H1 (cell line): Measurements from ENCODE around the gene ARRDC2. TPM values are rescaled to one million over a fixed set of nuclear protein-coding genes. Genes with fewer than 3 reads are reported as not detected.

Experiments
- CTCF ChIA-PET: fragments of 300-600 bp; sonication (Branson Sonifier 250); formaldehyde crosslinking; loops from one replicate; lab custom pipeline; 2021; ENCODE audit not compliant: partially characterized antibody; lab: Charles Lee
- POLR2A ChIA-PET: fragments of 300-600 bp; sonication (Branson Sonifier 250); formaldehyde crosslinking; loops from one replicate; lab custom pipeline; 2021; ENCODE audit warnings: inconsistent platforms; ENCODE audit not compliant: partially characterized antibody; lab: Charles Lee
- DNase-seq, 2 experiments: peaks; one replicate each; pipeline versions ENCODE4 v3.0.0 to v3.0.0-alpha.2; 2010 to 2022; ENCODE audit warnings: low spot score in 2 of 2, low read depth in 1 of 2, mixed read lengths in 1 of 2
- FAIRE-seq: peaks from 2 replicates; lab custom pipeline; 2011; peaks lifted over from hg19 to GRCh38; lab: Jason Lieb, UNC
- H2AFZ ChIP-seq: 2 replicates; pipeline ENCODE4 v1.8.1; 2012; ENCODE audit warnings: low read length, inconsistent platforms
- H2AK5ac ChIP-seq: 2 replicates; pipeline ENCODE4 v1.6.1; 2013; ENCODE audit warnings: low read depth, low read length
- H2BK120ac ChIP-seq: replicated peaks from 2 replicates; pipeline ENCODE3; 2013; ENCODE audit warnings: low read depth, low read length, inconsistent platforms
- H2BK12ac ChIP-seq: 2 replicates; pipeline ENCODE4 v1.6.1; 2013; ENCODE audit warnings: low read depth, low read length
- H2BK15ac ChIP-seq: 2 replicates; pipeline ENCODE4 v1.6.1; 2013; ENCODE audit warnings: low read length
- H2BK20ac ChIP-seq: 2 replicates; pipeline ENCODE4 v1.6.1; 2013; ENCODE audit warnings: low read length
- H2BK5ac ChIP-seq: 2 replicates; pipeline ENCODE4 v1.6.1; 2013; ENCODE audit warnings: low read depth, low read length
- H3K14ac ChIP-seq: 2 replicates; pipeline ENCODE4 v1.6.1; 2013; ENCODE audit warnings: inconsistent platforms; ENCODE audit not compliant: insufficient read length
- H3K18ac ChIP-seq: 2 replicates; pipeline ENCODE4 v1.6.1; 2013; ENCODE audit warnings: low read length; ENCODE audit errors: extremely low read depth
- H3K23ac ChIP-seq: 2 replicates; pipeline ENCODE4 v1.6.1; 2013; ENCODE audit warnings: inconsistent platforms; ENCODE audit not compliant: insufficient read length
- H3K23me2 ChIP-seq: 2 replicates; pipeline ENCODE4 v1.6.1; 2013; ENCODE audit warnings: low read depth, low read length
- H3K27ac ChIP-seq: 2 replicates; pipeline ENCODE4 v1.6.1; 2011; ENCODE audit warnings: low read depth, low read length, inconsistent platforms
- H3K27me3 ChIP-seq, 4 experiments: replicated peaks in 1 of 4; 1 replicate in 1 of 4; 2 replicates in 3 of 4; pipeline versions ENCODE4 v1.6.1 to v1.8.1; 2011 to 2013; ENCODE audit warnings: low read length in 3 of 4, mild to moderate bottlenecking in 3 of 4, inconsistent platforms in 2 of 4, mixed read lengths in 2 of 4, moderate library complexity in 1 of 4; ENCODE audit not compliant: control insufficient read depth in 3 of 4, insufficient read depth in 3 of 4; ENCODE audit errors: extremely low read depth in 1 of 4
- H3K36me3 ChIP-seq, 4 experiments: 2 replicates each; pipeline versions ENCODE4 v1.6.1 to v1.8.1; 2011 to 2013; ENCODE audit warnings: mild to moderate bottlenecking in 4 of 4, low read length in 3 of 4, moderate library complexity in 2 of 4, control low read depth in 1 of 4, inconsistent platforms in 1 of 4; ENCODE audit not compliant: insufficient read depth in 4 of 4, control insufficient read depth in 2 of 4
- H3K4ac ChIP-seq: replicated peaks from 2 replicates; pipeline ENCODE3; 2013; ENCODE audit warnings: low read length, low read depth, mixed read lengths, inconsistent platforms; ENCODE audit not compliant: insufficient read length
- H3K4me1 ChIP-seq, 4 experiments: replicated peaks in 1 of 4; 1 replicate in 1 of 4; 2 replicates in 3 of 4; pipeline versions ENCODE4 v1.6.1 to v1.8.1; 2011 to 2013; ENCODE audit warnings: low read length in 3 of 4, inconsistent platforms in 2 of 4, mixed read lengths in 1 of 4; ENCODE audit not compliant: insufficient read depth in 4 of 4, control insufficient read depth in 3 of 4
- H3K4me2 ChIP-seq, 2 experiments: 2 replicates each; pipeline versions ENCODE4 v1.6.1 to v1.8.1; 2011 to 2013; ENCODE audit warnings: low read depth in 2 of 2, low read length in 2 of 2, control low read depth in 1 of 2, inconsistent platforms in 1 of 2, mild to moderate bottlenecking in 1 of 2; ENCODE audit not compliant: insufficient read depth in 1 of 2
- H3K4me3 ChIP-seq, 4 experiments: fragments of 200-600, 300-600 bp in 1 of 4; sonication (generic), shearing (Covaris generic), sonication (Bioruptor Twin) in 1 of 4; 2 replicates each; pipeline versions ENCODE4 v1.5.1 to v1.8.1; 2011 to 2016; ENCODE audit warnings: low read length in 4 of 4, low read depth in 3 of 4, control low read depth in 2 of 4, inconsistent platforms in 2 of 4, mild to moderate bottlenecking in 2 of 4, mixed read lengths in 1 of 4, moderate library complexity in 1 of 4; ENCODE audit not compliant: insufficient read depth in 2 of 4; ENCODE audit errors: extremely low read depth in 1 of 4
- H3K56ac ChIP-seq: replicated peaks from 2 replicates; pipeline ENCODE3; 2013; ENCODE audit warnings: low read depth, mild to moderate bottlenecking, mixed read lengths, low read length, inconsistent platforms; ENCODE audit not compliant: insufficient read length
- H3K79me1 ChIP-seq: 2 replicates; pipeline ENCODE4 v1.6.1; 2013; ENCODE audit warnings: low read depth, low read length, control low read depth
- H3K79me2 ChIP-seq, 2 experiments: 2 replicates each; pipeline versions ENCODE4 v1.6.1 to v1.8.1; 2012 to 2013; ENCODE audit warnings: low read length in 2 of 2, mild to moderate bottlenecking in 2 of 2, inconsistent platforms in 1 of 2; ENCODE audit not compliant: insufficient read depth in 2 of 2, control insufficient read depth in 1 of 2
- H3K9ac ChIP-seq, 4 experiments: replicated peaks in 1 of 4; 1 replicate in 1 of 4; 2 replicates in 3 of 4; pipeline versions ENCODE4 v1.6.1 to v1.8.1; 2011 to 2013; ENCODE audit warnings: low read depth in 3 of 4, low read length in 3 of 4, control low read depth in 2 of 4, mild to moderate bottlenecking in 2 of 4, moderate library complexity in 2 of 4, inconsistent platforms in 1 of 4; ENCODE audit errors: extremely low read depth in 1 of 4
- H3K9me3 ChIP-seq, 2 experiments: 2 replicates each; pipeline versions ENCODE4 v1.6.1 to v1.8.1; 2012 to 2013; ENCODE audit warnings: mild to moderate bottlenecking in 2 of 2, moderate library complexity in 2 of 2, control low read depth in 1 of 2, inconsistent platforms in 1 of 2, low read depth in 1 of 2, low read length in 1 of 2, mixed read lengths in 1 of 2; ENCODE audit not compliant: insufficient read depth in 2 of 2
- H4K20me1 ChIP-seq, 2 experiments: replicated peaks in 1 of 2; 2 replicates each; pipeline versions ENCODE3 to v1.8.1; 2011 to 2013; ENCODE audit warnings: inconsistent platforms in 2 of 2, low read length in 2 of 2, mild to moderate bottlenecking in 1 of 2; ENCODE audit not compliant: insufficient read depth in 2 of 2, control insufficient read depth in 1 of 2
- H4K5ac ChIP-seq: 2 replicates; pipeline ENCODE4 v1.6.1; 2013; ENCODE audit warnings: low read length, low read depth, mixed read lengths, inconsistent platforms; ENCODE audit not compliant: insufficient read length
- H4K8ac ChIP-seq: 2 replicates; pipeline ENCODE4 v1.8.0; 2013; ENCODE audit warnings: mild to moderate bottlenecking, moderate library complexity, low read length, inconsistent platforms; ENCODE audit not compliant: insufficient read depth; ENCODE audit errors: extremely low read depth
- H4K91ac ChIP-seq: replicated peaks from 2 replicates; pipeline ENCODE3; 2013; ENCODE audit warnings: low read length, mixed read lengths, inconsistent platforms; ENCODE audit not compliant: insufficient read length
- BACH1 ChIP-seq: IDR thresholded peaks from 2 replicates; pipeline ENCODE4 v1.6.1; 2012; ENCODE audit warnings: low read length, improper control_type of control experiment
- BRCA1 ChIP-seq: IDR thresholded peaks from 2 replicates; pipeline ENCODE4 v1.6.1; 2012; ENCODE audit warnings: low read depth, low read length, improper control_type of control experiment
- EGR1 ChIP-seq: IDR thresholded peaks from 2 replicates; pipeline ENCODE4 v1.6.1; 2011; ENCODE audit warnings: low read depth, low read length, borderline replicate concordance
- EP300 ChIP-seq, 2 experiments: IDR thresholded peaks; 1 replicate in 1 of 2; 2 replicates in 1 of 2; pipeline ENCODE4 v1.6.1; 2011 to 2012; ENCODE audit warnings: low read depth in 2 of 2, low read length in 2 of 2, mild to moderate bottlenecking in 2 of 2, borderline replicate concordance in 1 of 2, inconsistent platforms in 1 of 2, moderate library complexity in 1 of 2
- GABPA ChIP-seq: IDR thresholded peaks from 2 replicates; pipeline ENCODE4 v1.6.1; 2011; ENCODE audit warnings: mild to moderate bottlenecking, low read length, moderate library complexity, borderline replicate concordance; ENCODE audit not compliant: insufficient read depth
- GTF2F1 ChIP-seq: IDR thresholded peaks from 2 replicates; pipeline ENCODE4 v1.6.1; 2012; ENCODE audit warnings: low read depth, low read length, improper control_type of control experiment, borderline replicate concordance
- HDAC6 ChIP-seq: IDR thresholded peaks from one replicate; pipeline ENCODE4 v1.7.1; 2012; ENCODE audit warnings: low read depth, mild to moderate bottlenecking, inconsistent platforms, low read length, moderate library complexity
- KDM1A ChIP-seq: fragments of 200-600, 300-600 bp; sonication (generic); IDR thresholded peaks from 2 replicates; pipeline ENCODE4 v1.7.1; 2016; ENCODE audit warnings: mild to moderate bottlenecking, low read length, borderline replicate concordance
- POLR2A ChIP-seq, 2 experiments: IDR thresholded peaks; 1 replicate in 1 of 2; 2 replicates in 1 of 2; pipeline ENCODE4 v1.6.1; 2011; ENCODE audit warnings: low read depth in 2 of 2, low read length in 2 of 2, mild to moderate bottlenecking in 2 of 2; ENCODE audit errors: control extremely low read depth in 1 of 2
- POLR2AphosphoS5 ChIP-seq: IDR thresholded peaks from 2 replicates; pipeline ENCODE4 v1.6.1; 2011; ENCODE audit warnings: low read depth, low read length
- RFX5 ChIP-seq: IDR thresholded peaks from 2 replicates; pipeline ENCODE4 v1.6.1; 2011; ENCODE audit warnings: low read depth, low read length, improper control_type of control experiment, borderline replicate concordance
- SIN3A ChIP-seq, 2 experiments: IDR thresholded peaks in 1 of 2; conservative IDR thresholded peaks in 1 of 2; 2 replicates each; pipeline ENCODE4 v1.6.1; 2011 to 2012; ENCODE audit warnings: low read length in 2 of 2, improper control_type of control experiment in 1 of 2, low read depth in 1 of 2, mild to moderate bottlenecking in 1 of 2
- SP4 ChIP-seq: IDR thresholded peaks from 2 replicates; pipeline ENCODE4 v1.6.1; 2012; ENCODE audit warnings: low read length, inconsistent platforms
- TBP ChIP-seq: IDR thresholded peaks from 2 replicates; pipeline ENCODE4 v1.6.1; 2011; ENCODE audit warnings: low read depth, low read length, improper control_type of control experiment
- TEAD4 ChIP-seq: IDR thresholded peaks from 2 replicates; pipeline ENCODE4 v1.6.1; 2012; ENCODE audit warnings: low read depth, low read length, inconsistent platforms, mixed read lengths
- WGBS, 2 experiments: shearing (Covaris generic) in 1 of 2; methylation state at CpG; one replicate each; pipeline versions ENCODE4 v1.1.6 to v1.1.7; 2013 to 2015; ENCODE audit warnings: low lambda C conversion rate in 2 of 2, mixed read lengths in 2 of 2, inconsistent platforms in 1 of 2, low coverage in 1 of 2, missing lambda C conversion rate in 1 of 2; ENCODE audit not compliant: insufficient replicate concordance in 2 of 2, insufficient coverage in 1 of 2, insufficient read length in 1 of 2; ENCODE audit errors: extremely low coverage in 1 of 2, missing lambda C conversion rate in 1 of 2; 5-methylcytosine and 5-hydroxymethylcytosine counted together
- polyA plus RNA-seq, 7 experiments: library from polyadenylated mRNA; depleted of rRNA in 3 of 7; stranded (reverse) in 5 of 7; unstranded in 2 of 7; fragments of >200 nt in 5 of 7; fragments of 200-250 nt in 2 of 7; gene quantifications; 1 replicate in 5 of 7; 2 replicates in 1 of 7; 4 replicates in 1 of 7; pipeline versions ENCODE4 v1.2.1 to v1.2.3, GENCODE V29; 2011 to 2013; ENCODE audit warnings: missing spikeins in 2 of 7, mixed read lengths in 2 of 7
- total RNA-seq: library from RNA; stranded (reverse); fragmentation: NEBNext Ultra II Directional; extraction: Animal tissue kit (Norgen Biotek cat#: 25700); gene quantifications from 2 replicates; pipeline ENCODE4 v1.2.1, GENCODE V29; 2021

ARRDC2 gene
- total and polyA plus RNA-seq, 2 of the 8 experiments (the other 6 are each of a cell fraction or from before 2014, with no cell fraction given): 5.4 to 6.9 TPM

- Histone ChIP-seq H3K4me3 (no peak overlapping the region), H3K18ac (no peak overlapping the region), H2AFZ (no peak overlapping the region), H3K4ac (no peak overlapping the region), H3K36me3 (peaks cover 0 to 2% (median 0%) of the 10 kb centered on the region in 4 experiments; a peak in 1 of 8 replicates), H2BK5ac (no peak overlapping the region; the same call in 1 of the 2 replicates), H3K79me1 (no peaks in the 10 kb centered on the region), H3K9ac (no peak overlapping the region), H4K5ac (no peak overlapping the region), H3K14ac (no peak overlapping the region), H2BK15ac (no peak overlapping the region), H3K27ac (no peak overlapping the region), H2AK5ac (no peak overlapping the region), H3K56ac (no peak overlapping the region), H2BK20ac (no peak overlapping the region), H3K23me2 (peaks cover 12% of the 10 kb centered on the region), H4K8ac (peak overlapping the region; percentile 78; the same call in 1 of the 2 replicates), H4K20me1 (no peaks in the 10 kb centered on the region), H3K4me1 (peaks cover 0 to 11% (median 4%) of the 10 kb centered on the region in 4 experiments; a peak in 5 of 7 replicates), H2BK120ac (no peak overlapping the region), H2BK12ac (no peak overlapping the region), H3K27me3 (no peaks in the 10 kb centered on the region; a peak in 1 of 7 replicates), H3K23ac (no peak overlapping the region), H3K79me2 (no peaks in the 10 kb centered on the region), H4K91ac (no peak overlapping the region), H3K4me2 (peak overlapping the region in 1 of 2 experiments; percentile 57; a peak in 1 of 4 replicates), H3K9me3 (peaks cover 0 to 3% of the 10 kb centered on the region in 2 experiments; a peak in 1 of 4 replicates)
- WGBS, 2 experiments: 88% methylated on average over 8 of the region's 11 CpGs; no CpG with 5 or more reads in 1 of the 2 experiments
- no peak for FAIRE-seq
- DNase-seq: no peak
- CTCF ChIA-PET: interaction anchor here (0.8 to 3.3 kb wide), 2 partner anchors 13 to 50 kb away, joined by 3 to 34 read pairs; no protein-coding TSS in a partner anchor
- POLR2A ChIA-PET: interaction anchor here (0.8 to 2.0 kb wide), 5 partner anchors 17 to 90 kb away, joined by 3 to 4 read pairs (median 4); no protein-coding TSS in a partner anchor
- TF ChIP-seq BRCA1 (no peak), SP4 (no peak), GTF2F1 (no peak), TEAD4 (no peak), SIN3A (conservative IDR thresholded peaks at IDR 0.05 in 1 of 2, IDR thresholded peaks at IDR 0.05 in 1 of 2; ENCODE audit: low read depth in 1 of 2, low read length in 2 of 2) (no peak), GABPA (no peak), EP300 (IDR thresholded peaks at IDR 0.05; ENCODE audit: borderline replicate concordance in 1 of 2, low read depth in 2 of 2, low read length in 2 of 2) (no peak), KDM1A (no peak), POLR2A (IDR thresholded peaks at IDR 0.05; ENCODE audit: control extremely low read depth in 1 of 2, low read depth in 2 of 2, low read length in 2 of 2) (no peak), BACH1 (no peak), POLR2AphosphoS5 (no peak), TBP (no peak), RFX5 (no peak), HDAC6 (no peak), EGR1 (no peak)
Measured at GRCh38 chr19:18008814-18009213, 844 bp downstream of the ARRDC2 start.
